Panc1 (cell line): Measurements from ENCODE around the gene CC2D1A. TPM values are rescaled to one million over a fixed set of nuclear protein-coding genes. Genes with fewer than 3 reads are reported as not detected.

Experiments used
- ATAC-seq: fragments of 200-7000 bp; cut with Tn5 transposase; 2 replicates; pipeline ENCODE4 v1.9.1; 2020; ENCODE audit warnings: mild to moderate bottlenecking, moderate library complexity
- BruUV-seq: library from RNA; stranded (reverse); fragments of 400-500 nt; replicated peaks from 2 replicates; lab custom pipeline; 2021; lab: Mats Ljungman, UMichigan
- CTCF ChIA-PET: fragments of 300-600 bp; sonication (Branson Sonifier 250); formaldehyde crosslinking; loops from one replicate; lab custom pipeline; 2022; ENCODE audit warnings: antibody characterized with exemption; lab: Charles Lee
- POLR2A ChIA-PET: fragments of 300-600 bp; sonication (Branson Sonifier 250); formaldehyde crosslinking; loops from one replicate; lab custom pipeline; 2022; ENCODE audit warnings: antibody characterized with exemption; lab: Charles Lee
- DNase-seq: peaks from one replicate; pipeline ENCODE4 v3.0.0-alpha.2; 2010; ENCODE audit warnings: low read depth, low spot score
- H3K27ac ChIP-seq: 2 replicates; pipeline ENCODE4 v1.5.1; 2011; ENCODE audit warnings: mild to moderate bottlenecking, low read length, inconsistent platforms
- H3K27me3 ChIP-seq: fragments of 200-500 bp; sonication (Bioruptor generic); 2 replicates; pipeline ENCODE4 v1.6.0; 2014; ENCODE audit warnings: low read length, inconsistent platforms; ENCODE audit not compliant: control insufficient read depth, insufficient read depth
- H3K36me3 ChIP-seq: fragments of 200-500 bp; sonication (Bioruptor generic); 2 replicates; pipeline ENCODE4 v1.5.1; 2014; ENCODE audit warnings: inconsistent platforms, mild to moderate bottlenecking, low read length, moderate library complexity; ENCODE audit not compliant: control insufficient read depth, insufficient read depth
- H3K4me1 ChIP-seq: 2 replicates; pipeline ENCODE4 v1.5.1; 2011; ENCODE audit warnings: inconsistent platforms, mild to moderate bottlenecking, low read length, moderate library complexity; ENCODE audit not compliant: control insufficient read depth, insufficient read depth
- H3K4me3 ChIP-seq, 2 experiments: 2 replicates each; pipeline ENCODE4 v1.5.1; 2011 to 2012; ENCODE audit warnings: low read depth in 2 of 2, low read length in 2 of 2, mild to moderate bottlenecking in 2 of 2, inconsistent platforms in 1 of 2, moderate library complexity in 1 of 2
- H3K9me3 ChIP-seq: fragments of 200-500 bp; sonication (Bioruptor generic); 2 replicates; pipeline ENCODE4 v1.5.1; 2014; ENCODE audit warnings: low read depth, mild to moderate bottlenecking, inconsistent platforms, low read length, moderate library complexity; ENCODE audit not compliant: control insufficient read depth, insufficient read depth
- CTCF ChIP-seq: fragments of 450-650 bp; IDR thresholded peaks from 2 replicates; pipeline ENCODE4 v1.5.1; 2017; ENCODE audit warnings: mild to moderate bottlenecking
- POLR2AphosphoS5 ChIP-seq: IDR thresholded peaks from 2 replicates; pipeline ENCODE4 v1.6.1; 2012; ENCODE audit warnings: mild to moderate bottlenecking, low read depth, low read length, moderate library complexity
- REST ChIP-seq, 2 experiments: IDR thresholded peaks; 2 replicates each; pipeline ENCODE4 v1.6.1; 2011 to 2012; ENCODE audit warnings: low read depth in 2 of 2, control low read depth in 1 of 2, low read length in 1 of 2, mild to moderate bottlenecking in 1 of 2, moderate library complexity in 1 of 2; ENCODE audit not compliant: insufficient read depth in 1 of 2
- SIN3A ChIP-seq: IDR thresholded peaks from 2 replicates; pipeline ENCODE4 v1.6.1; 2012; ENCODE audit warnings: low read depth, mild to moderate bottlenecking, low read length, moderate library complexity, borderline replicate concordance; ENCODE audit not compliant: insufficient read depth
- TCF7L2 ChIP-seq: IDR thresholded peaks from 2 replicates; pipeline ENCODE4 v1.6.1; 2011; ENCODE audit warnings: mild to moderate bottlenecking, low read depth, low read length, inconsistent platforms
- in situ Hi-C: cut with HindIII; loops from 2 replicates; pipeline ENCODE4 v1.10.0; 2016; ENCODE audit warnings: low sequenced_read_pairs, low pct_unique_long_range_greater_than_20kb
- intact Hi-C: fragments of 100-400 bp; cut with micrococcal nuclease; formaldehyde crosslinking; loops from one replicate; pipeline ENCODE4 v1.10.0; 2022; ENCODE audit not compliant: unreplicated experiment
- total RNA-seq: library from RNA; stranded (reverse); gene quantifications from one replicate; pipeline ENCODE4 v1.2.1, GENCODE V29; 2021; ENCODE audit not compliant: unreplicated experiment

The CC2D1A gene
- total RNA-seq, 1 experiment from 2014 or later: 28.0 TPM

- TF ChIP-seq REST (IDR thresholded peaks at IDR 0.05; ENCODE audit: insufficient read depth in 1 of 2, low read depth in 2 of 2, low read length in 1 of 2): no peak
- no peak for TF ChIP-seq POLR2AphosphoS5
- TF ChIP-seq SIN3A: no peak
- no peak for TF ChIP-seq TCF7L2
- TF ChIP-seq CTCF: no peak
- H3K4me3 ChIP-seq: no peak overlapping the region
- H3K4me1 ChIP-seq: peaks cover 16% of the 10 kb centered on the region
- no peaks in the 10 kb centered on the region for H3K27me3 ChIP-seq
- POLR2A ChIA-PET: interaction anchor here (0.7 kb wide), 1 partner anchor 194 kb away, joined by 7 read pairs; no protein-coding TSS in a partner anchor
- CTCF ChIA-PET: no interaction called here
- no TSS peak for BruUV-seq
- no peak for ATAC-seq
- in situ Hi-C loops: no loop called here
- H3K9me3 ChIP-seq: no peaks in the 10 kb centered on the region
- DNase-seq: no peak
- H3K27ac ChIP-seq: no peak overlapping the region
- no peaks in the 10 kb centered on the region for H3K36me3 ChIP-seq
- intact Hi-C loops: loop anchor here (5.0 kb wide), 1 partner anchor 195 kb away; no protein-coding TSS in a partner anchor
These were observed 24.1 kb upstream of the CC2D1A start for GRCh38 chr19:13881692-13882418.

- no peak overlapping the region for H3K4me3 ChIP-seq
- peaks cover 16% of the 10 kb centered on the region for H3K4me1 ChIP-seq
- intact Hi-C loops (loop anchor here (5.0 kb wide), 1 partner anchor 195 kb away; no protein-coding TSS in a partner anchor), in situ Hi-C loops (no loop called here)
- TF ChIP-seq REST (IDR thresholded peaks at IDR 0.05; ENCODE audit: insufficient read depth in 1 of 2, low read depth in 2 of 2, low read length in 1 of 2) (no peak), POLR2AphosphoS5 (no peak), CTCF (no peak), SIN3A (no peak), TCF7L2 (no peak)
- ChIA-PET POLR2A (no interaction called here), CTCF (no interaction called here)
- H3K36me3 ChIP-seq: no peaks in the 10 kb centered on the region
- no TSS peak for BruUV-seq
- no peaks in the 10 kb centered on the region for H3K27me3 ChIP-seq
- H3K9me3 ChIP-seq: no peaks in the 10 kb centered on the region
- H3K27ac ChIP-seq: no peak overlapping the region
- ATAC-seq (no peak), DNase-seq (no peak)
These were observed 23.6 kb upstream of the CC2D1A start for GRCh38 chr19:13882419-13882795.
